ENCODE data around the gene TMEM168.
"Not testable (repeated sequence)": the region's sequence is repeated elsewhere in the genome, so short reads cannot be mapped to it uniquely, and the experiment has no call there.

Gene TMEM168

GRCh38 chr7:112781558-112781957, 8.6 kb downstream of the TMEM168 start:
- DNase-seq, result no peak

DNA sequence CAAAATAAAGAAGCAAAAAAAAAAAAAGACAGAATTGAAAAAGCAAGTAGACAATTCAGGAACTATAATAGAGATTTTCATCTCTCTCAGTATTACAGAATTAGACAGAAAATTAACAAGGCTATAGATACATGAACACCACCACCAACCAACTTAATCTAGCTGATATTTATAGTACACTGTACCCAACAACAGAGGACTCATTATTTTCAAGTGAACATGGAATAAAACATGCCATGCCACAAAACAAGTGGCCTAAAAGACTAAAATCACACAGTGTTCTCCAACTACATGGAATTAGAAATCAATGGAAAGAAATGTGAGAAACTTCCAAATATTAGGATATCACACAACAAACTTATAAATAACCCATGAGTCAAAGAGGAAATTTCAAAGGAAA, 9.1 kb downstream of the TMEM168 start:
- DNase-seq, result no peak

DNA sequence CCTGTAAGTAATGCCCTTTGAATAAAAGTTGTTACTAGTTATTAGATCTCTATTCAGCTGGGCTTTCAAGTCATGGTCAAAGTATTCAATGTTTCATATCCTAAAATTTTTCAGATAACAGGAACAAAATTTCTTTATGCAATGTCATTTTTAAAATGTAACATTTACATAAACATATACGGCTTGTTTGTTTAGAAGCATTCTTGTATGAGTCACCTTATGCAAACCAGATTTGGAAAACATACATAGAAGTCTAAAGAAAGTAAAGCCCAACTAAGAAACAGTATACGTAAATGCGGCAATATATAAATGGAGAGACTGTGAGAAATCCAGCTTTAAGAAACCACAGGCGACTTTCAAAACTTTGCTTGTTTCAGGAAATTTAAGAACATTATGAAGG, 10.5 kb downstream of the TMEM168 start:
- no peak for DNase-seq

- DNase-seq, result no peak
Observed at GRCh38 chr7:112777406-112777805, 12.8 kb downstream of the TMEM168 start.

- DNase-seq, result no peak
Observed at GRCh38 chr7:112771166-112771565, 19.0 kb downstream of the TMEM168 start.

- DNase-seq, result no peak
Observed at GRCh38 chr7:112770051-112770450, 20.1 kb downstream of the TMEM168 start.

DNA sequence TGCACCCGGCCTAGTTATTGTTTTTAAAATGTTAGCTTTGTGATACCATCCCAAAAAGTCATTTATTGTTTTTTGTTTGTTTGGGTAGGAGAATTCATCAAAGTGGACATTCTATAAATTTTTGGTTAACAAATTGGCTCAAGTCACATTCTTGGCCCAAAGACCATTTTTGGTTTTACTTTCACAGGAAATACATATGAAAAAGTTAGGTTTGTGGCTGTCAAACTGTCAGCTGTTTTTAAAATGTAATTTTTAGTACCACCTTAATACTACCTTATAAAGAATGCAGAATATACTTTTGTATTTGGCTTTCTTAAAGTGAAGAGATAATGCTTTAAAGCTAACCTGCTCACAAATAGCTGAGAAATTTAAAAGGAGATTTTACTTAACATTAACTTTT, 25.1 kb downstream of the TMEM168 start:
- no peak for DNase-seq

GRCh38 chr7:112763996-112764395, 26.2 kb downstream of the TMEM168 start:
- no peak for DNase-seq

GRCh38 chr7:112763298-112763697, 26.9 kb downstream of the TMEM168 start:
- DNase-seq, result no peak

- no peak for DNase-seq
Observed at GRCh38 chr7:112759905-112760304, 30.3 kb downstream of the TMEM168 start.

DNA sequence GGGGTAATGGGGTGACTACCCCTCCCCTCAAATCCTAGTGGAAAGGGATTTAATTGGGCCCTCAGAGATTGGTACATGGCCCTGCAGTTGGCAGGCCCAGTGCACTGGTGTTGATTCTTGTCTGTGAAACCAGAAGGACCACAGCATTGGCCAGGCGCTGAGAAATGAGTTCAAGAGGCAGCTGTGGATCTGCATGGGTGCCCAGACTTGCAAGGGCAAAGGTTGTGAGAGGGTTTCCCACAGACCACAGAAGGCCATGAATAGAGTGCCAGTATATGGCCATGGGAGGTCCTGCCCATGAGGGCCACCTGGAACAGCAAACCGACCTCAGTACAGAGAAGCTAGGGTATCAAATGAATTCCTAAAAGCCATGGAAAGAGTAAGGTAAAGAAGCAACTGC, 32.9 kb downstream of the TMEM168 start:
- no peak for DNase-seq

DNA sequence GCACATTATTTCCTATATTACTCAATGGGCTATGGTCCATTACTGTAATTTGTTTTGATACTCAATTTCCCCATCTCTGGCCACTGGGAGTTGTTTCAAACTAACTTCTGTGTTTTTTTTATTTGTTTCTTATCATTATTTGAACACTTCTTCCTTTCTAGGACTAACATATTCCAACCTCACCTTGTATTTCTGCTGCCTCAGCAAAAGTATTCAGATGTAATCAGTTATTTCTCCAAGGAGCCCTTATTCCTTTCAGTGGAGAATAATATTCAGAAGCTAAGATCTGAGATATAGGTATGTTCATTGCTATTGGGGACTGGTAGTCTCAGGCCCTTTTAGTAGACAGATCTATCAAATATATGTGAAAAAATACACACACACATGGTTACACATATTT, 36.9 kb downstream of the TMEM168 start:
- no peak for DNase-seq

- DNase-seq, result no peak
Observed at GRCh38 chr7:112752576-112752975, 37.6 kb downstream of the TMEM168 start.

DNA sequence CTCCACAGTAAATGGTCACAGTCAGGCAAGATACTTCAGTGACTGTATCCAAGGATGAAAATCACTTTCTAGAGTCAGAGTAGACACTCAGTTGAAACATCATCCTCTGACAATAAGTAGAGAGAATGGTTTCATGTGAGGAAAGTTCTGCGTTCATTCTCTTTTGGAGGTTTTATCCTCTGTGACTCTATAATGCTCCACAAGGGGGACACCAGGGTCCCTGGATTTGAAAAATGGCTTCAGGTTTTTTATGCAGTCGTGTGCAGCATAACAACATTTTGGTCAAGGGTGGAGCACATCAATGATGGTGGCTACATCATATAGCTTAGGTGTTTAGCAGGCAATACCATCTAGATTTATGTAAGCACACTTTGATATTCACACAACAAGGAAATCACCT, 40.4 kb downstream of the TMEM168 start:
- DNase-seq, result no peak

DNA sequence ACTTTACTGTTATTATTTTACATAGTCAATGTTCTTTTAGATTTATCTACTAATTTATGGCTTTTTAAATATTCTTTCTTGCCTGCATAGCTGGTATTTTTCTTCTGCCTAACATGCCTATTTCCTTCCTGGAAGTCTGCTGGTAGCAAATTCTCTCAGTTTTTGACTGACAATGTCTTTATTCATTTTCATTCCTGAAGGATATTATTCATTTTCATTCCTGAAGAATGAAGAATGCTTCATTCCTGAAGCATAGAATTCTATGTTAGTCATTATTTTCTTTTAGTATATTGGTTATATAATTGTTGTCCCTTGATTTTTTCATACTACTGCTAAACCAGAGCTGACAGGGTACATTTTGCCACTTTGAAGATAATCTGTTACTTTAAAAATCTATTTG, 41.8 kb downstream of the TMEM168 start:
- DNase-seq, result no peak

- DNase-seq, result no peak
Observed at GRCh38 chr7:112745635-112746034, 44.6 kb downstream of the TMEM168 start.

DNA sequence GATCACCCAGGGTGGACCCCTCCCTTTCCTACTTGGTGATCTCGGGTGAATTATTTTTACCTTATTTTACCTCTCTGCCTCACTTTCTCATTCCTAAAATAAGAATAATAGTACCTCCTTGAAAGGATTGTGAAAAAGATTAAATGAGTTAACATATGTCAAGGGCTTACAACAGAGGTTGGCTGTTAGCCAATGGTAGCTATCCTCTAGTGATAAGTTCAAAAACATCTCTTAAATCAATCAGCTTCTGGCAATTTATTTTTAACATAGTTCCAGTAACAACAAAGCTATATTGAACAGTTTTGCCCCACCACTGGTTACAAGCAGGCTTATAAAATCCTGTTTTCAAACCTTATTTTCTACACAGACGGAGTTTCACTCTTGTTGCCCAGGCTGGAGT, 45.4 kb downstream of the TMEM168 start:
- DNase-seq, result no peak

GRCh38 chr7:112743811-112744210, 46.4 kb downstream of the TMEM168 start:
- no peak for DNase-seq

GRCh38 chr7:112740667-112741066, 49.5 kb downstream of the TMEM168 start:
- no peak for DNase-seq

GRCh38 chr7:112739436-112740180, 50.6 kb downstream of the TMEM168 start:
- no peak for DNase-seq

- DNase-seq, result no peak
Observed at GRCh38 chr7:112735261-112735660, 54.9 kb downstream of the TMEM168 start.

GRCh38 chr7:112731324-112731723, 58.9 kb downstream of the TMEM168 start:
- DNase-seq, result not testable (repeated sequence)

DNA sequence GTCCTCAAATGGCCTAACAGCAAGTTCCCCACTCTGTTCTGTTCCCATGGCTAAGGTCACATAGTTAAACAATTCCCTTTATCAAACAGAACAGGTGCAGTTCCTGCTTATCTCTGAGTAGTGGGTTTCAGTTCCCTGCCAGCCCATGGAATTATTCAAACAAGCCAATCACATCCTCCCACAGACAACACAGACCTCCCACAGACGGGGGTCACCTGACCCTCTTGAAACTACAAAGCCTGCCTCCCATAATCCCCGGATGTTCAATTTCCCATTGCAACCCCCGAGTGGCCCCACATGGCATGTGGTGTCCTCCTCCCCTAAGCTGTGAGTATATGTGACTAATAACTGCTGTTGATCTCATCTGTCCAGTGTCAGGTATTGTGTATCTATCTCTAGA, 64.1 kb downstream of the TMEM168 start:
- no peak for DNase-seq

- no peak for DNase-seq
Observed at GRCh38 chr7:112723416-112723815, 66.8 kb downstream of the TMEM168 start.

Measured in anterior cingulate cortex (tissue), 58 donors.